NOMO-1 treated with dmso at 0.1 percent for 144 hours (cell line): Measurements from ENCODE around the gene SLC16A13.
"Not testable (repeated sequence)": the region's sequence is repeated elsewhere in the genome, so short reads cannot be mapped to it uniquely, and the experiment has no call there.

Experiments
- DNase-seq: peaks from one replicate; lab custom pipeline; 2025; ENCODE audit not compliant: unreplicated experiment; lab: John Stamatoyannopoulos, UW

The SLC16A13 gene

DNA sequence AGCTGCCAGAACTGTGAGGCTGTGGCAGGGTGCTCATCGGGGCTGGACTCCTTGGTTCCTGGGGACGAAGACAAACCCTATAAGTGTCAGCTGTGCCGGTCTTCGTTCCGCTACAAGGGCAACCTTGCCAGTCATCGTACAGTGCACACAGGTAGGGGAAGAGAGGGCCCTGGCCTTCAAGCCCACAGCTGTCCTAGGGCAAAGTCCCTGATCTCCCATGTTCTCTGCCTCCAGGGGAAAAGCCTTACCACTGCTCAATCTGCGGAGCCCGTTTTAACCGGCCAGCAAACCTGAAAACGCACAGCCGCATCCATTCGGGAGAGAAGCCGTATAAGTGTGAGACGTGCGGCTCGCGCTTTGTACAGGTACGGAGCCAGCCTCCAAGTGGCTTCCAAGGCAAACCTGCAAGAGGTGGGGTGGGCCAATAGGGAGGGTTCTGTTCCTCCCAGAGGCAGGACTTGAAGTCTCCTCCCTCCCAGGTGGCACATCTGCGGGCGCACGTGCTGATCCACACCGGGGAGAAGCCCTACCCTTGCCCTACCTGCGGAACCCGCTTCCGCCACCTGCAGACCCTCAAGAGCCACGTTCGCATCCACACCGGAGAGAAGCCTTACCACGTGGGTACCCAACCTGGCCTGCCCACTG lies 9.2 kb upstream of the SLC16A13 start:
- DNase-seq, result no peak

DNA sequence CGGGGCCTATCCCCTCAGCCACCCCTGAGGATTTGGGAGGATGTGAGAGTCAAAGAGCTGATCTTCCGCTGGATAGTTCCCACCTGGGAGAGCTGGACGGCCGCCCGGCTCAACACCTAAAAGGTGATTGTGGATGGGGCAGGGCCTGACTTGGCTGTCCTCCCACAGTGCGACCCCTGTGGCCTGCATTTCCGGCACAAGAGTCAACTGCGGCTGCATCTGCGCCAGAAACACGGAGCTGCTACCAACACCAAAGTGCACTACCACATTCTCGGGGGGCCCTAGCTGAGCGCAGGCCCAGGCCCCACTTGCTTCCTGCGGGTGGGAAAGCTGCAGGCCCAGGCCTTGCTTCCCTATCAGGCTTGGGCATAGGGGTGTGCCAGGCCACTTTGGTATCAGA lies 8.5 kb upstream of the SLC16A13 start:
- no peak for DNase-seq

DNA sequence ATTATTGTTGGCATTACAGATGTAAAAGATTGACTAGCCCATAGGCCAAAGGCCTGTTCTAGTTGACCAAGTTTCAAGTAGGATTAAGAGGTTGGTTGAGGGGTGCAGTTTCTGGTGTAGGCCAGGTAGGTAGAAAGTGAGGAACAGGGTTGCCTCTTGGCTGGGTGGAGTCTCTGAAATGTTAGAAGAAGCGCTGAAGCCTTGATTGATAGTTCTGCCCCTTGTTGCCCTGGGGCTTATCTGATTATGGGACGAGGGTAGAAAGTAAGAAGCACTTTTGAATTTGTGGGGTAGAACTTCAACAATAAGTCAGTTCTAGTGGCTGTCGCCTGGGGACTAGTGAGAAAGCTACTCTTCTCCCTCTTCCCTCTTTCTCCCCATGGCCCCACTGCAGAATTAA lies 6.7 kb upstream of the SLC16A13 start:
- no peak for DNase-seq

DNA sequence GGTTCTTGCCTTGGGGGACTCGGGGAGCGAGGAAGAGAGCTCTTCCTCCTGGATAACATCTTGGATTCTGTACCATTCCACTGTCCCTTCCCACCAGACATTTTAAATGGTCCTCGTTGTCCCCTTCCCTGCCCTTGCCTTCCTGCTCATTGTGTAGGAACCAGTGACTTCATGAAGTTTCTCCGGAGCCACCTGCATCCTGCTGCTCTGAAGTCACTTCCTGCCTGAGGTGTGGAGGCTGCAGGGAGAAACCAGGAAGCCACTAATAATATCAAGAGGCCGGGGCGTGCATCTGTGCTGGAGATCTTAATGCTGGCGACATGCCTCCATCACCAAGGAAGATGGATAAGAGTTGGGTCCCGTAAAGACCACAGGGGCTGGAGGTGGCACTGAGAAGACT lies 6.2 kb upstream of the SLC16A13 start:
- DNase-seq, result no peak

DNA sequence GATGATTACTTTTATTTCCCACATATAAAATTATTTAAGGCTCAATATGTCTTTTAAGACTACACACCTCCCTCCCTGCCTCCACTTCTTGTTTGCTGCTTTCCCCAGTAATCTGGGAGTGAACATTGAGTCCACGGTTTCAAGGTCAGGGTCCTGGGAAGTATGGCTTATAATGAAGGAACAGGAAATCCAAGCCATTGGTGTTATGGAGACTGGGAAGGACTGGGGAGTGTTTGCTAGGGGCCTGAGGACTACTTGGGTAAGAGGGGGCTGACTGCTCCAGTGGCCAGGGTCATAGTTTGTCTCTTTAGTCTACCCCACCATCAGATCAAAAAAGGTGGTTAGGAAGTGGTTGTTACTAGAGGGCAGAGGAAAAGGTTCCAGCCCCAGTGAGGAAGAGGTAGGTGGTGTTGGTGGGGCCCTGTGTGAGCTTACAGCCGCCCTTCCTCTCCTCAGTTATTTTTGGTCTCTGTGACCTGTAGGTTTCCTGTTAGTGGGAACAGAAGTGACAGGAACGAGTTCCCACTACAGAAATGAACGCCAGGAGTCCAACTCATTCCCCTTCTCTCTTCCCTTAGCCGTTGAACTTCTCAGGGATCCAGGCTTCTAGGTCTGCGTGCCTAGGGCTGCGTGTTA lies 742 bp upstream of the SLC16A13 start:
- no peak for DNase-seq

DNA sequence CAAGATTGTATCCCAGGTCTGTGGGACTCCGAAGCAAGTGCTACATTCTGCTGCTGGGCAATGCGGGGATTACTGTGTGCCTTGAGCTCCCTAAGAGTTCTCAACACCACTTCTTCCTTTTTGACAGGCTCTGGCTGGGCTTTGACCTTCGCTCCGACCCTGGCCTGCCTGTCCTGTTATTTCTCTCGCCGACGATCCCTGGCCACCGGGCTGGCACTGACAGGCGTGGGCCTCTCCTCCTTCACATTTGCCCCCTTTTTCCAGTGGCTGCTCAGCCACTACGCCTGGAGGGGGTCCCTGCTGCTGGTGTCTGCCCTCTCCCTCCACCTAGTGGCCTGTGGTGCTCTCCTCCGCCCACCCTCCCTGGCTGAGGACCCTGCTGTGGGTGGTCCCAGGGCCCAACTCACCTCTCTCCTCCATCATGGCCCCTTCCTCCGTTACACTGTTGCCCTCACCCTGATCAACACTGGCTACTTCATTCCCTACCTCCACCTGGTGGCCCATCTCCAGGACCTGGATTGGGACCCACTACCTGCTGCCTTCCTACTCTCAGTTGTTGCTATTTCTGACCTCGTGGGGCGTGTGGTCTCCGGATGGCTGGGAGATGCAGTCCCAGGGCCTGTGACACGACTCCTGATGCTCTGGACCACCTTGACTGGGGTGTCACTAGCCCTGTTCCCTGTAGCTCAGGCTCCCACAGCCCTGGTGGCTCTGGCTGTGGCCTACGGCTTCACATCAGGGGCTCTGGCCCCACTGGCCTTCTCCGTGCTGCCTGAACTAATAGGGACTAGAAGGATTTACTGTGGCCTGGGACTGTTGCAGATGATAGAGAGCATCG lies 2.4 kb downstream of the SLC16A13 start:
- no peak for DNase-seq

DNA sequence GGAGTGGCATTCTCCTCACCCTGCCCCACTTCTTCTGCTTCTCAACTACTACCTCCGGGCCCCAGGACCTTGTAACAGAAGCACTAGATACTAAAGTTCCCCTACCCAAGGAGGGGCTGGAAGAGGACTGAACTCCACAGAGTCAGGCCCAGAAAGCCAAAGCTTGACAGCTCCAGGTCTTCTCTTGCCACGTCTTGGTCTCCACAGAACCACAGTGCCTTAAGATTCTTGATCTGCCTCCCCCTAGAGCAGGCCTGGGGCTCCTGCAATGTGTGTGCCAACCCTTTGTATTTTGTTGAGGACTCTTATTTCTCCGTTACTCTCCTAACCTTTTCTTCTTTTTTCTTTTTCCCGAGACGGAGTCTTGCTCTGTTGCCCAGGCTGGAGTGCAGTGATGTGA lies 4.0 kb downstream of the SLC16A13 start:
- DNase-seq, result no peak

DNA sequence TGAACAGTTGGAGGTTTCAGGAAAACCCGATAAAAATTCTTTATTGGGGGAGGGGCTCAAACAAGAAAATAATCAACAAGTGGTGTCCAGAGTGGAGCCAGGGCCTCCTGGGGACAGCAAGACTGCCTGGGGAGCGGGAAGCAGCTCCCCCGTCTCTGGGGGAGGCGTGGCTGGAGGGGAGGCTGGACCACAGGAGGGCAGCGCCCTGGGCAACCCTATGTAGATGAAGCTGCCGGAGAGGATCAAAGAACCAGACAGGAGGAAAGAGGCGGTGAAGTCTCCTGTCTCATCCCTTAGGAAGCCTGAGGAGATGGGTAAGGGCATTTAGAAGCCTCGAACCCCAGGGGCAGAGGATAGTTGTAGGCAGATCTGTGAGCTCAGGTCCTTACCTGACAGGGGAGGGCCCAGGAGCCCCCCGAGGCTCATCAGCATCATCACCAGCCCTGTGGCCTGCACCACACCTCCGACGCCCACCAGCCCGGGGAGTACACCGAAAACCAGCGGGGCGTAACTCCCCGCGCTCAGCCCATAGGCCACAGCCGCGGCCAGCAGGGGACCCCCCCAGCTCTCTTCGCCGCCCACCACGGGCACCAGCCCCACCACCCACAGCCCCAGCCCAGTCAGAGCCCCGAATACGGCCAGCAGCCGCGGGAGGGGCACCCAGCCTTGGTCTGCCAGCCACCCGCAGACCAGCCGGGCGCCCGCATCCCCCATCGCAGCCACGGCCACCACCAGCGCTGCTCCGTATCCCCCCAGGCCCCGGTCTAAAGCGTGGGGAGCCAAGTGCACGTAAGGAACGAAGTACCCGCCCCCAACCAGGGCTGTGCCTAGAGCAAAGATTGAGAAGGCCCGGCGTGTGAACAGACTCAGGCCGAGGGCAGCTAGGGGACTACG lies 6.0 kb downstream of the SLC16A13 start:
- no peak for DNase-seq

DNA sequence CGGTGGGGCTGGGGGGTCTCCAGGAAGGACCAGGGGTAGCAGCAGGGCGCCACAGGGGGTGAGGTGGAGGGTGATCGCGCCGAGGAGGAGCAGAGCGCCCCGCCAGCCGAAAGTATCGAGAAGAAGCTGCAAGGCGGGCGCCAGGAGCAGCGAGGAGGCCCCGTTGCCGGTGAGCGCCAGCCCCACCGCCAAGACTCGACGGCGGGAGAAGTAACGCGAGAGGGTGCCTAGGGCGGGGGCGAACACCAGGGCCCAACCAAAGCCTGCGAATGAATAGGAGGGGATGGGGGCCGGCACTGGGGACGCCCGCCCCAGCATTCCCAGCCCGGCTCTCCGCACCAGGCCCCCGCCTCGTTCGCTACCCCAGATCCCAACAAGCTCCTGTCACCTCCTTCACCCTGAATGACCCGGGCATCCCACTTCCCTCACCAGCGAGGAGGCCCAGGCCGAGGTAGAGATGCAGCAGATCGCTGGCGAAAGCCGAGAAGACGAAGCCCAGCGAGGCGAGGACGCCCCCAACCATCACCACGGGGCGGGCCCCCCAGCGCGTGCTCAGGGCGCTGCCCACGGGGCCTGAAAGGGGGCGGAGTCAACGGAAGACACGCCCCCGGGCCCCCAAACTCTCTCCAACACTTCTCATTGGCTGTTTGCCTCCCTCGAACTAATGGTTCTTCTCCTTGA lies 6.8 kb downstream of the SLC16A13 start:
- no peak for DNase-seq

DNA sequence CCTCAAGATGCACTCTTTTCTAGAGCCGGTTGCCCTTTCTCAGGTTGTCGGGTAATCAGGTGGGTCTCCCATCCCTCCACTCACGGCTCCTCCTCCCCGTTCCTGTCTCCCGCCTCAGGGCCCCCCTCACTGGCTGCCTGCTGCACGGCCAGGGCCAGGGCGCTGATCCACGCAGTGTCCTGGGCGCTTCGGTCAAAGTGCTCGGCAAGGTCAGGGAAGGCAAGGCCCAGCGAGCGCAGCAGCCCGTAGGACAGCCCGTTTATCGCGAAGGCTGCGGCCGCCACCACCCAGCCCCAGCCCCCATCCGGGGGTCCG lies 7.3 kb downstream of the SLC16A13 start:
- no peak for DNase-seq

DNA sequence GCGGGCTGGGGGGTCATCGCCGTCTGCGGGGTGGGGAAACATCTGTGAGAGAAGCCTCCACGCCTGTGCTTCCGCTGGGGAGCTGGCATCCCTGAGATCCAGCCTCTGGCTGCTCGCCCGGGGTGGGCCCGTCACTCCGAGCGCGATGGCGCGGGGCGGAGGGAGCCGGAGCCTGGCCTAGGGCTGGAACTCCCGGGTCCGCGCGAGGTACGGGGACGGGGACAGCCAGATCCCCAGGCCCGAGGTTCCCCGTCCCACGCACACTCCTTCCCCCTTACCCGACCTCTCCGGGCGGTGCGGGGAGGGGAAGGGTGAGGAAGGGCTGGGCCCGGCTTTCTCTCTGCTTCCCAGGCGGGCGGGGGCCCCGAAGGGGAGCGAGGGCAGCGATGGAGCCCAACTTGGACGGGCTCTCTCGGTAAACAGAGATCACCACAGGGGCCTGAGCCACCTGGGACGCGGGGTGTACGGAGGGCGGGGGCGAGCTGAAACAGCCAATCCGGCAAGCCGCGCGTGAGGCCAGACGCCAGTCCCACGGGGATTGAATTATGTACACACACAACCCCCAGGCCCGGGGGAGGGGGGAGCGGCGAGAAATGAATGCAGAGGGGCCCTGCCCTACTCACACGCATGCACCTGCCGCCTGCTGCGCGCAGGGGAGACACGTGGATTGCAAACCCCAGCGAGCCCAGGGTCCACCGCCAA lies 7.8 kb downstream of the SLC16A13 start, which contains the start of gene SLC16A11:
Gene SLC16A11 (minus strand): TSS at position 596 of the 702 bp plus-strand sequence. CDS start 579 bp downstream, at position 17.
- DNase-seq, result no peak

DNA sequence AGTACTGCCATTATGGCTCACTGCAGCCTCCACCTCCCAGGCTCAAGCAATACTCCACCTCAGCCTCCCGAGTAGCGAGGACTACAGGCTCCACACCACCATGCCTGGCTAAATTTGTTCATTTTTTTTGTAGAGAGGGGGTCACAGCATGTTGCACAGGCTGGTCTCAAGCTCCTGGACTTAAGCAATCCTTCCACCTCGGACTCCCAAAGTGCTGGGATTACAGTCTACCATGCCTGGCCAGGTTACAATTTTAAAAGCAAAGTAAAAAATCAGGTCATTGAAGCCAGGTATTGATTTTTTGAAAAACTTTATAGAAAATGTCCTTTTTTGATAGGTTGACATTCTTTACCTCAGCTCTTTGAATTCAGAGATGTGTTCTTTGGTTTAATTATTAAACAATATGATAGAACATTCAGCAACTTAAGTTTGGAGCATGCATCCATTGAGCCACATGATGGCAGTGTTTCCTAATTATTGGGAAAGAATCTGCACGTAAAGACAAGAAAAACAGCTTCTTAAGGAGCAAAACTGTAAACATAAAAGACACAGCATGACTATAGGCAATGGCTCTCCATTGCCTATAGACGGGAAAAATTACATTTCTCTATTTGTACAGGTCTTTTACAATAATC lies 9.8 kb downstream of the SLC16A13 start:
- DNase-seq, result peak; percentile 31

DNA sequence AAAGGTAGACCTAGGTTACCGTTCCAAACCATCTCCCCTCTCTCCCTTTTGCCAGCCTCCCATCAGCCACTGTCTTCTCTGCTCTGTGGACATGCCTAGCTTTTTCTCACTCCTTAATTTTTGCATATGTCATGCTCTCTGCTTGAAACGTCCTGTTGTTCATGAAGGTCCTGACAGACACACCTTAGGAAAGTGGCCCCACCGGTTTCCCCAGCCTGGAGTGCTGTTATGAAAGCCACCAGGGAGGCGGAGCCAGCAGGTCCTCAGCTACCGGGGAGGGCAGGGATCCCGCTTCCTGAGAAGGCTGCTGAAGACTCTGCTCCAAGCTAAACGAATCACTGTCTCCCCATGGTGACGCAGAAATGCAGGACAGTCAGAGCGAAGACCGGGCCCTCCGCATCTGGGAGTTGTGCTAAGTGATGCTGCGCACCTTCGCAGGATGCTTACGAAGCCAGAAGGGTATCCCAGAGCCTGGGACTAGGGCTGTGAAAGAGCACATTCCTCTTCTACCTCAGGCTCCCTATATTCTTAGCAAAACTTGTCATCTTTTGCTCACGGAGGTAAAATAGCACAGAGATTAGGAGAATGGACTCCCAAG lies 10.4 kb downstream of the SLC16A13 start:
- DNase-seq, result no peak

DNA sequence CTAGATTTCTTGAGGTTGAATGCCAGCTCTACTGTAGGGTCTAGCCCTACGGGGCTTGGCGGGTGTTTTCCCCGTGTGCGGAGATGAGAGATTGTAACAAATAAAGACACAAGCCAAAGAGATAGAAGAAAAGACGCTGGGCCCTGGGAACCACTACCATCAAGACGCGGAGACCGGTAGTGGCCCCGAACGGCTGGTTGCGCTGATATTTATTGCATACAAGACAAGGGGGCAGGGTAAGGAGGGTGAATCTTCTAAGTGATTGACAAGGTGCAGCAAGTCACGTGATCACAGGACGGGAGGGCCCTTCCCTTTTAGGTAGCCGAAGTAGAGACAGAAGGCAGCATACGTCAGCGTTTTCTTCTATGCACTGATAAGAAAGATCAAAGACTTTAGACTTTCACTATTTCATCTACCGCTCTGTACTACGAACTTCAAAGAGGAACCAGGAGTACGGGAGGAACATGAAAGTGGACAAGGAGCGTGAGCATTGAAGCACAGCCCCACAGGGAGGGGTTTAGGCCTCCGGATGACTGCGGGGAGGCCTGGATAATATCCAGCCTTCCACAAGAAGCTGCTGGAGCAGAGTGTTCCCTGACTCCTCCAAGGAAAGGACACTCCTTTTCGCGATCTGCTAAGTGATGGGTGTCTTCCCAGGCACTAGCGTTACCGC lies 11.0 kb downstream of the SLC16A13 start:
- DNase-seq, result peak; percentile 48

DNA sequence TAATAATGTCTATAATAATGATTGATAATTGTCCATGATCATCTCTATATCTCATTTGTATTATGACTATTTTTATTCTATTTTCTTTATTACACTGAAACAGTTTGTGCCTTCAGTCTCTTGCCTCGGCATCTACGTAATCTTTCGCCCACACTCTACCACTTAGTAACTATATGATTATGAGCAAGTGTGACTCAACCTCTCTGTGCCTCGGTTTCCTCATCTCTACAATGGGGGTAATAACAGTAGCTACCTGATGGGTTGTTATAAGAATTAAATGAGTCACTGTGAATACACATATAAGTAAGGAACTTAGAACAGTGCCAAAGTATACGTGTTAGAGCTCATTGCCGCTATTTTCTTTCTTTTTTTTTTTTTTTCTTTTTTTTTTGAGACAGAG lies 11.8 kb downstream of the SLC16A13 start:
- no peak for DNase-seq

DNA sequence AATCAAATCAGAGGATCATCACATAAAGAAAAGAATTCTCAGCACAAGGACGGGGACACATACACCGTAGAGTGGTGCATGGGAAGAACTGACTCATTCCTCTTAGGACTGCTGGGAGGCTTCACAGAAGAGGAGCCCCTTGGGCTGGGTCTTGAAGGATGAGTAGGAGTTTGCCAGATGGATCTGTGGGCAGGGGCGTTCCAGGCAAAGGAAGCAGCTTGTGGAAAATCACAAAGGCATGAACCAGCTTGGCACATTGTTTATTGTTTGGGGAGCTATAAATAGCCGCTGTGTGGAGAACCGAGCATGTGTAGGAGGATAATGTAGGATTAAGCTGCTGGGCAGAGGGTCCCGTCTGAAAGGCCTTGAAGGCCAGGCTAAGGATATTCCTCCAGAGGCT lies 13.2 kb downstream of the SLC16A13 start:
- no peak for DNase-seq

DNA sequence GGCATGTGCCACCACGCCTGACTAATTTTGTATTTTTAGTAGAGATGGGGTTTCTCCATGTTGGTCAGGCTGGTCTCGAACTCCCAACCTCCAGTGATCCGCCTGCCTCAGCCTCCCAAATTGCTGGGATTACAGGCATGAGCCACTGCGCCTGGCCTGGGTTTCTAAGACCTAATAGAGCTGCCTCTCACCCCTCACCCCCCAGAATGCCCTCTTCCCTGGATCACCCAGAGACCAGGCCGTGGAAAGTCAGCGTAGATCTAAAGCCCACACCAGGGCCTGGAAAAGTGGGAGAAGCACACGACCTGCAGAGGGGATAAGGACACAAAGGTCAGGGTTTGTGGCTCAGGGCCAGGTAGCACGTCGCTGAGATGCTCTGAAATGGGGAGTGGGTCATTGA lies 14.8 kb downstream of the SLC16A13 start:
- DNase-seq, result not testable (repeated sequence)

DNA sequence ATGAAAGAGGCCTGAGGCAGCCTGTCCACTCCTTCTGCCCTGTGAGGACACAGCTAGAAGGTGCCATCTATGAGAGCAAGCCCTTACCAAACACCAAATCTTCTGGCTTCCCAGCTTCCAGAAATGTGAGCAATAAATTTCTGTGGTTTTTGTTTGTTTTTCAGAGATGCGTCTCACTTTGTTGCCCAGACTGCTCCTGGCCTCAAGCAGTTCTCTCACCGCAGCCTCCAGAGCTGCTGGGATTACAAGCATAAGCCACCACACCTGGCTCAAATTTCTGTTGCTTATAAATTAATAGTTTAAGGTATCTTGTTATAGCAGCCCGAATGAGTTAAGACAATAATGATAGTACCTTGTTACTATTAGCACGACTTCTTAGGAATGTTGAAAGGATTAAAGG lies 20.6 kb downstream of the SLC16A13 start:
- no peak for DNase-seq
